SK-N-SH treated with all-trans-retinoic acid at 6 μM for 48 hours (cell line): ENCODE results near the gene QPCT.

Experiments
- ATAC-seq: fragments of 200-7000 bp; cut with Tn5 transposase; 3 replicates; pipeline ENCODE4 v1.9.1; 2020; ENCODE audit warnings: mild to moderate bottlenecking, moderate library complexity
- CREB5 ChIP-seq: fragments of 250-450 bp; sonication (Bioruptor Pico); IDR thresholded peaks from 2 replicates; pipeline ENCODE4 v1.5.1; 2020; ENCODE audit warnings: low read depth, mild to moderate bottlenecking, moderate library complexity
- CSRNP3 ChIP-seq: fragments of 250-450 bp; sonication (Bioruptor Pico); IDR thresholded peaks from 2 replicates; pipeline ENCODE4 v1.5.1; 2021; ENCODE audit warnings: mild to moderate bottlenecking, moderate library complexity
- ESRRG ChIP-seq: fragments of 250-450 bp; sonication (Bioruptor Pico); IDR thresholded peaks from 2 replicates; pipeline ENCODE4 v1.6.1; 2021; ENCODE audit warnings: mild to moderate bottlenecking
- GLIS3 ChIP-seq: fragments of 250-450 bp; sonication (Bioruptor Pico); IDR thresholded peaks from 2 replicates; pipeline ENCODE4 v1.5.0; 2020; ENCODE audit warnings: mild to moderate bottlenecking, moderate library complexity
- ISL1 ChIP-seq: fragments of 250-450 bp; sonication (Bioruptor Pico); IDR thresholded peaks from 2 replicates; pipeline ENCODE4 v2.1.2; 2022; ENCODE audit warnings: mild to moderate bottlenecking, moderate library complexity
- OSR1 ChIP-seq: fragments of 250-450 bp; sonication (Bioruptor Pico); IDR thresholded peaks from 2 replicates; pipeline ENCODE4 v1.8.0; 2022; ENCODE audit warnings: moderate library complexity, mild to moderate bottlenecking, inconsistent platforms
- POU6F1 ChIP-seq: fragments of 250-450 bp; sonication (Bioruptor Pico); IDR thresholded peaks from 2 replicates; pipeline ENCODE4 v1.8.0; 2021; ENCODE audit warnings: low read depth, mild to moderate bottlenecking, moderate library complexity, borderline replicate concordance
- PPARA ChIP-seq: fragments of 250-450 bp; sonication (Bioruptor Pico); IDR thresholded peaks from 2 replicates; pipeline ENCODE4 v1.5.0; 2020; ENCODE audit warnings: mild to moderate bottlenecking, borderline replicate concordance
- RARB ChIP-seq: fragments of 250-450 bp; sonication (Bioruptor Pico); IDR thresholded peaks from 2 replicates; pipeline ENCODE4 v1.8.0; 2021; ENCODE audit warnings: mild to moderate bottlenecking, moderate library complexity
- SNAI2 ChIP-seq: fragments of 250-450 bp; sonication (Bioruptor Pico); IDR thresholded peaks from 2 replicates; pipeline ENCODE4 v1.5.0; 2020; ENCODE audit warnings: mild to moderate bottlenecking, moderate library complexity
- TCF4 ChIP-seq: fragments of 250-450 bp; sonication (Bioruptor Pico); IDR thresholded peaks from 2 replicates; pipeline ENCODE4 v1.8.0; 2021; ENCODE audit warnings: mild to moderate bottlenecking, moderate library complexity, borderline replicate concordance
- TOX ChIP-seq: fragments of 250-450 bp; sonication (Bioruptor Pico); IDR thresholded peaks from 2 replicates; pipeline ENCODE4 v1.8.0; 2021; ENCODE audit warnings: mild to moderate bottlenecking, moderate library complexity, borderline replicate concordance
- ZC3H10 ChIP-seq: fragments of 250-450 bp; sonication (Bioruptor Pico); IDR thresholded peaks from 2 replicates; pipeline ENCODE4 v1.5.1; 2021; ENCODE audit warnings: mild to moderate bottlenecking, moderate library complexity
- ZFP3 ChIP-seq: fragments of 250-450 bp; sonication (Bioruptor Pico); IDR thresholded peaks from 2 replicates; pipeline ENCODE4 v1.5.0; 2020; ENCODE audit warnings: mild to moderate bottlenecking, moderate library complexity
- ZFP30 ChIP-seq: fragments of 450-650 bp; formaldehyde crosslinking; IDR thresholded peaks from 2 replicates; pipeline ENCODE4 v1.5.0; 2022; ENCODE audit warnings: mild to moderate bottlenecking, moderate library complexity
- ZNF565 ChIP-seq: fragments of 450-650 bp; formaldehyde crosslinking; conservative IDR thresholded peaks from 2 replicates; pipeline ENCODE4 v1.5.0; 2020; ENCODE audit warnings: low read depth, mild to moderate bottlenecking, moderate library complexity
- ZNF70 ChIP-seq: fragments of 450-650 bp; formaldehyde crosslinking; IDR thresholded peaks from 2 replicates; pipeline ENCODE4 v1.5.0; 2020; ENCODE audit warnings: mild to moderate bottlenecking, moderate library complexity
- ZNF8 ChIP-seq: fragments of 450-650 bp; formaldehyde crosslinking; IDR thresholded peaks from 2 replicates; pipeline ENCODE4 v1.5.0; 2020; ENCODE audit warnings: mild to moderate bottlenecking, moderate library complexity
- TF ChIP-seq, protein P1 (sequence below): fragments of 250-450 bp; sonication (Bioruptor Pico); IDR thresholded peaks from 2 replicates; pipeline ENCODE4 v1.5.0; 2020; ENCODE audit warnings: mild to moderate bottlenecking, moderate library complexity

QPCT gene

GRCh38 chr2:37300578-37300977 is 43.9 kb upstream of the QPCT start:
- ATAC-seq = no peak
- TF ChIP-seq ZC3H10 (CRISPR knock-in tag) (no peak), POU6F1 (no peak), ZNF565 (CRISPR knock-in tag) (no peak), ZFP30 (CRISPR knock-in tag) (no peak), CSRNP3 (CRISPR knock-in tag) (no peak), OSR1 (CRISPR knock-in tag) (no peak), RARB (CRISPR knock-in tag) (no peak), TOX (CRISPR knock-in tag) (no peak), ZNF8 (CRISPR knock-in tag) (no peak), ZFP3 (no peak), PPARA (CRISPR knock-in tag) (no peak), SNAI2 (CRISPR knock-in tag) (no peak)
- TF ChIP-seq, protein P1, sequence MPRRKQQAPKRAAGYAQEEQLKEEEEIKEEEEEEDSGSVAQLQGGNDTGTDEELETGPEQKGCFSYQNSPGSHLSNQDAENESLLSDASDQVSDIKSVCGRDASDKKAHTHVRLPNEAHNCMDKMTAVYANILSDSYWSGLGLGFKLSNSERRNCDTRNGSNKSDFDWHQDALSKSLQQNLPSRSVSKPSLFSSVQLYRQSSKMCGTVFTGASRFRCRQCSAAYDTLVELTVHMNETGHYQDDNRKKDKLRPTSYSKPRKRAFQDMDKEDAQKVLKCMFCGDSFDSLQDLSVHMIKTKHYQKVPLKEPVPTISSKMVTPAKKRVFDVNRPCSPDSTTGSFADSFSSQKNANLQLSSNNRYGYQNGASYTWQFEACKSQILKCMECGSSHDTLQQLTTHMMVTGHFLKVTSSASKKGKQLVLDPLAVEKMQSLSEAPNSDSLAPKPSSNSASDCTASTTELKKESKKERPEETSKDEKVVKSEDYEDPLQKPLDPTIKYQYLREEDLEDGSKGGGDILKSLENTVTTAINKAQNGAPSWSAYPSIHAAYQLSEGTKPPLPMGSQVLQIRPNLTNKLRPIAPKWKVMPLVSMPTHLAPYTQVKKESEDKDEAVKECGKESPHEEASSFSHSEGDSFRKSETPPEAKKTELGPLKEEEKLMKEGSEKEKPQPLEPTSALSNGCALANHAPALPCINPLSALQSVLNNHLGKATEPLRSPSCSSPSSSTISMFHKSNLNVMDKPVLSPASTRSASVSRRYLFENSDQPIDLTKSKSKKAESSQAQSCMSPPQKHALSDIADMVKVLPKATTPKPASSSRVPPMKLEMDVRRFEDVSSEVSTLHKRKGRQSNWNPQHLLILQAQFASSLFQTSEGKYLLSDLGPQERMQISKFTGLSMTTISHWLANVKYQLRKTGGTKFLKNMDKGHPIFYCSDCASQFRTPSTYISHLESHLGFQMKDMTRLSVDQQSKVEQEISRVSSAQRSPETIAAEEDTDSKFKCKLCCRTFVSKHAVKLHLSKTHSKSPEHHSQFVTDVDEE (CRISPR knock-in tag) = no peak

GRCh38 chr2:37301408-37301807 is 43.0 kb upstream of the QPCT start:
- ATAC-seq = no peak; the same call in 2 of the 3 replicates

DNA sequence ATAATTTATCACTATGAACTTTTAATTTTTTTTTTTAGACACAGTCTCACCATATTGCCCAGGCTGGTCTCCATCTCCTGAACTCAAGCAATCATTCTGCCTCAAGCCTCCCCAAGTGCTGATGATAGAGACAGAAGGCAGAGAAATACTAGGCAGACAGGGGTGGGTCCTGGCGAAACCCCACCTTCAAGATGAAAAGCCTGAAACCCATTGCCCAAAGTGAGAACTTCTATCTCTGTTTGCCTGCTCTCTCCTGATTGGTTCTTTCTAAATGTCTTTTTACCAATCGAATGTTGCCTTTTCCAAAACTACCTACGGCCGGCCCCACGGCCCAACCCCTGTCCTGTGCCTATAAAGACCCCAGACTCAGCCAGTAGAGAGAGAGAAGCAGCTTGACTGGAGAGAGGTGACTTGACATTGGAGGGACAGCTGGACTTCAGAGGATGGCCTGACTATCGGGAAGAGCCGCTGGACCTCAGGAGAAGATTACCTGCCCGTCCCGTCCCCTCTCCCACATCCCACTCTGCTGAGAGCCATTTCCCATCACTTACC is 41.7 kb upstream of the QPCT start:
- no peak for TF ChIP-seq GLIS3
- TF ChIP-seq ZNF70 = no peak
- TF ChIP-seq TCF4 (CRISPR knock-in tag) = no peak
- TF ChIP-seq, protein P1 (CRISPR knock-in tag) = no peak
- no peak for TF ChIP-seq ZC3H10 (CRISPR knock-in tag)
- no peak for TF ChIP-seq POU6F1
- no peak for TF ChIP-seq PPARA (CRISPR knock-in tag)
- no peak for TF ChIP-seq OSR1 (CRISPR knock-in tag)
- no peak for TF ChIP-seq TOX (CRISPR knock-in tag)
- TF ChIP-seq ZNF8 (CRISPR knock-in tag) = no peak
- no peak for TF ChIP-seq CREB5 (CRISPR knock-in tag)
- no peak for TF ChIP-seq SNAI2 (CRISPR knock-in tag)
- no peak for TF ChIP-seq ZFP30 (CRISPR knock-in tag)
- no peak for TF ChIP-seq RARB (CRISPR knock-in tag)
- no peak for TF ChIP-seq ESRRG
- ATAC-seq = no peak

More at GRCh38 chr2:37301408-37301807, 43.0 kb upstream of the QPCT start:
- TF ChIP-seq ISL1 (CRISPR knock-in tag) (peak; percentile 6; the same call in 1 of the 2 replicates), PPARA (CRISPR knock-in tag) (no peak)
